Measurements from ENCODE around the gene PALM.
"Not testable (repeated sequence)": the region's sequence is repeated elsewhere in the genome, so short reads cannot be mapped to it uniquely, and the experiment has no call there.

PALM gene

GRCh38 chr19:708154-709143 is at the start of gene PALM:
Gene PALM, plus strand, starts transcription at chr19:708935. Its CDS starts 212 bp downstream, at chr19:709147.
- no peak for DNase-seq (ENCODE audit: low read depth)

- DNase-seq (ENCODE audit: low read depth) = no peak
These were observed 47.8 kb upstream of the PALM start for GRCh38 chr19:660793-661426.

GRCh38 chr19:661427-662196 is 47.1 kb upstream of the PALM start:
- DNase-seq (ENCODE audit: low read depth) = peak; percentile 49

- DNase-seq (ENCODE audit: low read depth) = peak; percentile 36
These were observed 46.4 kb upstream of the PALM start for GRCh38 chr19:662207-662961.

- DNase-seq (ENCODE audit: low read depth) = peak; percentile 93
These were observed 45.6 kb upstream of the PALM start, which contains the start of gene RNF126 for GRCh38 chr19:662962-663681. Gene RNF126, minus strand, starts transcription at chr19:663214. Its CDS starts 93 bp downstream, at chr19:663121.

GRCh38 chr19:663682-664117 is 45.0 kb upstream of the PALM start:
- no peak for DNase-seq (ENCODE audit: low read depth)

GRCh38 chr19:664913-665443 is 43.8 kb upstream of the PALM start:
- DNase-seq (ENCODE audit: low read depth) = peak; percentile 66

GRCh38 chr19:666985-667573 is 41.7 kb upstream of the PALM start:
- not testable (repeated sequence) for DNase-seq (ENCODE audit: low read depth)

GRCh38 chr19:668675-669434 is 39.9 kb upstream of the PALM start:
- DNase-seq (ENCODE audit: low read depth) = not testable (repeated sequence)

GRCh38 chr19:670609-671075 is 38.1 kb upstream of the PALM start:
- DNase-seq (ENCODE audit: low read depth) = no peak

GRCh38 chr19:674282-675151 is 34.2 kb upstream of the PALM start:
- no peak for DNase-seq (ENCODE audit: low read depth)

- no peak for DNase-seq (ENCODE audit: low read depth)
These were observed 32.8 kb upstream of the PALM start for GRCh38 chr19:676007-676338.

- DNase-seq (ENCODE audit: low read depth) = no peak
These were observed 32.2 kb upstream of the PALM start, which contains the start of gene FSTL3 for GRCh38 chr19:676339-677105. Gene FSTL3, plus strand, starts transcription at chr19:676392. Its CDS starts 32 bp downstream, at chr19:676424.

- DNase-seq (ENCODE audit: low read depth) = no peak
These were observed 31.5 kb upstream of the PALM start for GRCh38 chr19:677201-677600.

GRCh38 chr19:677601-678436 is 30.9 kb upstream of the PALM start:
- DNase-seq (ENCODE audit: low read depth) = no peak

GRCh38 chr19:678791-679388 is 29.8 kb upstream of the PALM start:
- no peak for DNase-seq (ENCODE audit: low read depth)

Data from stimulated activated CD8-positive, alpha-beta memory T cell treated with anti-CD3 and anti-CD28 coated beads, Interleukin-15, amount 100 ng/mL, for 1 hour (primary cell).